ENCODE data around the gene SLC9A9.

SLC9A9 gene

DNA sequence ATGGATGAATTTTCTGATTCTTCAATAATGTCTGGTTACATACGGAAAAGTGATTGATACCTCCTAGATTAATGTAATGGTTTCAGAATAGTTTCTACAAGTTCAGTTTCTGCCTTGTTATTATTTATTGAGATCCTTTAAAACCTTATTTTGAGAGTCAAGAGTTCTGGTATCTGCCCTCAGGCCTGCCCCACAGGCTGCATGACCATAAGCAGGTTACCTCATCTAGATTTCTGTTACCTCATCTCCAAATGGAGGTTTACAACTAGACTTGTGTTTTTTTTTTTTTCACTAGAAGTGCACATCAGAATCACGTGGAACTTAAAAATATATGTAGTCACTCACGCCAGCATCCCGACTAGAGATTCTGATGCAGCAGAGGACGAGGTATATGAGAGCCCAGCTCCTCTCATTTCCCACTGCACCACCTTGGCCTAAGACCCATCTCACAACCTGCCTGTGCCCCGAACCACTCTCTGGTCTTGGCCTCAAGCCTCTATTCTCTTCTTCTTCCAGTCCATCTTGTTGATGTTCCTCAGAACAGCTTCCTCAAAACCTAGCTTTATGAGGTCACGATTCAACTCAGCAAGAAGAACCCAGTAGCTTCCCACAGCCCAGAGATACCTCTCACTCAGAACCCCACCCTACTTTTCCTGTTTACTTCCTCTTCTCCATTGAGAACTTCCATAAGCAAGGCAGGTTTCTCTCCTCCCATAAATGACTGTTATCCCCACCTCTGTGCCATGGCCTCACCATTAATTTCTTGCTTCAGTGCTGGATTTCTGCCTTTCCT lies 375.3 kb downstream of the SLC9A9 start:
- no peak for TF ChIP-seq ZNF8 (CRISPR knock-in tag; IDR thresholded peaks at IDR 0.05)
- TF ChIP-seq ARNTL (CRISPR knock-in tag; IDR thresholded peaks at IDR 0.05; ENCODE audit: borderline replicate concordance, low read depth) = no peak
- no peak for TF ChIP-seq ESRRG (CRISPR knock-in tag; IDR thresholded peaks at IDR 0.05)
- TF ChIP-seq ZC3H10 (CRISPR knock-in tag; IDR thresholded peaks at IDR 0.05) = no peak
- TF ChIP-seq, protein P1, sequence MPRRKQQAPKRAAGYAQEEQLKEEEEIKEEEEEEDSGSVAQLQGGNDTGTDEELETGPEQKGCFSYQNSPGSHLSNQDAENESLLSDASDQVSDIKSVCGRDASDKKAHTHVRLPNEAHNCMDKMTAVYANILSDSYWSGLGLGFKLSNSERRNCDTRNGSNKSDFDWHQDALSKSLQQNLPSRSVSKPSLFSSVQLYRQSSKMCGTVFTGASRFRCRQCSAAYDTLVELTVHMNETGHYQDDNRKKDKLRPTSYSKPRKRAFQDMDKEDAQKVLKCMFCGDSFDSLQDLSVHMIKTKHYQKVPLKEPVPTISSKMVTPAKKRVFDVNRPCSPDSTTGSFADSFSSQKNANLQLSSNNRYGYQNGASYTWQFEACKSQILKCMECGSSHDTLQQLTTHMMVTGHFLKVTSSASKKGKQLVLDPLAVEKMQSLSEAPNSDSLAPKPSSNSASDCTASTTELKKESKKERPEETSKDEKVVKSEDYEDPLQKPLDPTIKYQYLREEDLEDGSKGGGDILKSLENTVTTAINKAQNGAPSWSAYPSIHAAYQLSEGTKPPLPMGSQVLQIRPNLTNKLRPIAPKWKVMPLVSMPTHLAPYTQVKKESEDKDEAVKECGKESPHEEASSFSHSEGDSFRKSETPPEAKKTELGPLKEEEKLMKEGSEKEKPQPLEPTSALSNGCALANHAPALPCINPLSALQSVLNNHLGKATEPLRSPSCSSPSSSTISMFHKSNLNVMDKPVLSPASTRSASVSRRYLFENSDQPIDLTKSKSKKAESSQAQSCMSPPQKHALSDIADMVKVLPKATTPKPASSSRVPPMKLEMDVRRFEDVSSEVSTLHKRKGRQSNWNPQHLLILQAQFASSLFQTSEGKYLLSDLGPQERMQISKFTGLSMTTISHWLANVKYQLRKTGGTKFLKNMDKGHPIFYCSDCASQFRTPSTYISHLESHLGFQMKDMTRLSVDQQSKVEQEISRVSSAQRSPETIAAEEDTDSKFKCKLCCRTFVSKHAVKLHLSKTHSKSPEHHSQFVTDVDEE (CRISPR knock-in tag; IDR thresholded peaks at IDR 0.05) = no peak
- TF ChIP-seq BACH2 (CRISPR knock-in tag; IDR thresholded peaks at IDR 0.05; ENCODE audit: borderline replicate concordance) = no peak
- no peak for TF ChIP-seq PATZ1 (CRISPR knock-in tag; IDR thresholded peaks at IDR 0.05; ENCODE audit: borderline replicate concordance)
- TF ChIP-seq CSDC2 (CRISPR knock-in tag; IDR thresholded peaks at IDR 0.05) = no peak
- no peak for TF ChIP-seq POU6F1 (CRISPR knock-in tag; IDR thresholded peaks at IDR 0.05; ENCODE audit: borderline replicate concordance, low read depth)
- no peak for TF ChIP-seq ISL1 (CRISPR knock-in tag; IDR thresholded peaks at IDR 0.05)
- TF ChIP-seq SNAI2 (CRISPR knock-in tag; IDR thresholded peaks at IDR 0.05) = no peak
- no peak for TF ChIP-seq TCF4 (CRISPR knock-in tag; IDR thresholded peaks at IDR 0.05; ENCODE audit: borderline replicate concordance)
- no peak for TF ChIP-seq ZNF565 (CRISPR knock-in tag; conservative IDR thresholded peaks at IDR 0.05; ENCODE audit: low read depth)
- no peak for TF ChIP-seq RARB (CRISPR knock-in tag; IDR thresholded peaks at IDR 0.05)
- TF ChIP-seq ZFP3 (CRISPR knock-in tag; IDR thresholded peaks at IDR 0.05) = no peak
- TF ChIP-seq GLIS3 (CRISPR knock-in tag; IDR thresholded peaks at IDR 0.05) = no peak
- TF ChIP-seq, protein P2, sequence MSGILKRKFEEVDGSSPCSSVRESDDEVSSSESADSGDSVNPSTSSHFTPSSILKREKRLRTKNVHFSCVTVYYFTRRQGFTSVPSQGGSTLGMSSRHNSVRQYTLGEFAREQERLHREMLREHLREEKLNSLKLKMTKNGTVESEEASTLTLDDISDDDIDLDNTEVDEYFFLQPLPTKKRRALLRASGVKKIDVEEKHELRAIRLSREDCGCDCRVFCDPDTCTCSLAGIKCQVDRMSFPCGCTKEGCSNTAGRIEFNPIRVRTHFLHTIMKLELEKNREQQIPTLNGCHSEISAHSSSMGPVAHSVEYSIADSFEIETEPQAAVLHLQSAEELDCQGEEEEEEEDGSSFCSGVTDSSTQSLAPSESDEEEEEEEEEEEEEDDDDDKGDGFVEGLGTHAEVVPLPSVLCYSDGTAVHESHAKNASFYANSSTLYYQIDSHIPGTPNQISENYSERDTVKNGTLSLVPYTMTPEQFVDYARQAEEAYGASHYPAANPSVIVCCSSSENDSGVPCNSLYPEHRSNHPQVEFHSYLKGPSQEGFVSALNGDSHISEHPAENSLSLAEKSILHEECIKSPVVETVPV (CRISPR knock-in tag; IDR thresholded peaks at IDR 0.05) = no peak
- TF ChIP-seq OSR1 (CRISPR knock-in tag; IDR thresholded peaks at IDR 0.05) = no peak
- TF ChIP-seq ZNF70 (CRISPR knock-in tag; IDR thresholded peaks at IDR 0.05) = no peak
- ATAC-seq = no peak

DNA sequence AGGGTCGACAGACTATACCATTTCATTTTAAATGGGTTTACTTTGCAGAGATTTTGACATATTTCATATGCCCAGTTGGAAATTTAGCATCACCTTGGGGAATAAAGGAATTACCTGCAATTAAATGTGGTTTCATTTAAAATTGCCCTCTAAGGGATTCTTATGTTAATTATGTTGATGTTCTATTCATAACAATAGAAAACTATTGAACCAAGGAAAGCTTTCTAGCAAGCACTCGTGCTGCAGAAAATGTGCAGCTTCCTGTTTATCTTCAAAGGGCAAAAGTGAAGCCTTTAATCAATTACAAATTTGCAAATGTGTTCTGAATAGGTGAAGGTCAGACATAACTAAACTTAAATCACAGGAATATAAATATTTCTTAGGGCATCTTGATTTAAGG lies 376.6 kb downstream of the SLC9A9 start:
- no peak for TF ChIP-seq ARNTL (CRISPR knock-in tag; IDR thresholded peaks at IDR 0.05; ENCODE audit: borderline replicate concordance, low read depth)
- no peak for TF ChIP-seq BACH2 (CRISPR knock-in tag; IDR thresholded peaks at IDR 0.05; ENCODE audit: borderline replicate concordance)
- TF ChIP-seq ZNF565 (CRISPR knock-in tag; conservative IDR thresholded peaks at IDR 0.05; ENCODE audit: low read depth) = no peak
- no peak for ATAC-seq

- TF ChIP-seq PATZ1 (CRISPR knock-in tag; IDR thresholded peaks at IDR 0.05; ENCODE audit: borderline replicate concordance) = no peak
- no peak for TF ChIP-seq OSR1 (CRISPR knock-in tag; IDR thresholded peaks at IDR 0.05)
- TF ChIP-seq ZNF70 (CRISPR knock-in tag; IDR thresholded peaks at IDR 0.05) = no peak
- TF ChIP-seq, protein P3, sequence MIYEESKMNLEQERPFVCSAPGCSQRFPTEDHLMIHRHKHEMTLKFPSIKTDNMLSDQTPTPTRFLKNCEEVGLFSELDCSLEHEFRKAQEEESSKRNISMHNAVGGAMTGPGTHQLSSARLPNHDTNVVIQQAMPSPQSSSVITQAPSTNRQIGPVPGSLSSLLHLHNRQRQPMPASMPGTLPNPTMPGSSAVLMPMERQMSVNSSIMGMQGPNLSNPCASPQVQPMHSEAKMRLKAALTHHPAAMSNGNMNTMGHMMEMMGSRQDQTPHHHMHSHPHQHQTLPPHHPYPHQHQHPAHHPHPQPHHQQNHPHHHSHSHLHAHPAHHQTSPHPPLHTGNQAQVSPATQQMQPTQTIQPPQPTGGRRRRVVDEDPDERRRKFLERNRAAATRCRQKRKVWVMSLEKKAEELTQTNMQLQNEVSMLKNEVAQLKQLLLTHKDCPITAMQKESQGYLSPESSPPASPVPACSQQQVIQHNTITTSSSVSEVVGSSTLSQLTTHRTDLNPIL (CRISPR knock-in tag; IDR thresholded peaks at IDR 0.05; ENCODE audit: low read depth) = no peak
- TF ChIP-seq BACH2 (CRISPR knock-in tag; IDR thresholded peaks at IDR 0.05; ENCODE audit: borderline replicate concordance) = no peak
- no peak for TF ChIP-seq GLIS3 (CRISPR knock-in tag; IDR thresholded peaks at IDR 0.05)
- ATAC-seq = no peak
These were observed 379.1 kb downstream of the SLC9A9 start for GRCh38 chr3:143469159-143469558.
